DMS 273 (cell line): ENCODE results near the gene SCRN1.
A peak's percentile ranks its signal among the peaks of the same experiment; 100 is the strongest.

Experiments used
- DNase-seq: peaks from one replicate; lab custom pipeline; 2025; ENCODE audit not compliant: unreplicated experiment; lab: John Stamatoyannopoulos, UW

Gene SCRN1, protein sequence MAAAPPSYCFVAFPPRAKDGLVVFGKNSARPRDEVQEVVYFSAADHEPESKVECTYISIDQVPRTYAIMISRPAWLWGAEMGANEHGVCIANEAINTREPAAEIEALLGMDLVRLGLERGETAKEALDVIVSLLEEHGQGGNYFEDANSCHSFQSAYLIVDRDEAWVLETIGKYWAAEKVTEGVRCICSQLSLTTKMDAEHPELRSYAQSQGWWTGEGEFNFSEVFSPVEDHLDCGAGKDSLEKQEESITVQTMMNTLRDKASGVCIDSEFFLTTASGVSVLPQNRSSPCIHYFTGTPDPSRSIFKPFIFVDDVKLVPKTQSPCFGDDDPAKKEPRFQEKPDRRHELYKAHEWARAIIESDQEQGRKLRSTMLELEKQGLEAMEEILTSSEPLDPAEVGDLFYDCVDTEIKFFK

DNA sequence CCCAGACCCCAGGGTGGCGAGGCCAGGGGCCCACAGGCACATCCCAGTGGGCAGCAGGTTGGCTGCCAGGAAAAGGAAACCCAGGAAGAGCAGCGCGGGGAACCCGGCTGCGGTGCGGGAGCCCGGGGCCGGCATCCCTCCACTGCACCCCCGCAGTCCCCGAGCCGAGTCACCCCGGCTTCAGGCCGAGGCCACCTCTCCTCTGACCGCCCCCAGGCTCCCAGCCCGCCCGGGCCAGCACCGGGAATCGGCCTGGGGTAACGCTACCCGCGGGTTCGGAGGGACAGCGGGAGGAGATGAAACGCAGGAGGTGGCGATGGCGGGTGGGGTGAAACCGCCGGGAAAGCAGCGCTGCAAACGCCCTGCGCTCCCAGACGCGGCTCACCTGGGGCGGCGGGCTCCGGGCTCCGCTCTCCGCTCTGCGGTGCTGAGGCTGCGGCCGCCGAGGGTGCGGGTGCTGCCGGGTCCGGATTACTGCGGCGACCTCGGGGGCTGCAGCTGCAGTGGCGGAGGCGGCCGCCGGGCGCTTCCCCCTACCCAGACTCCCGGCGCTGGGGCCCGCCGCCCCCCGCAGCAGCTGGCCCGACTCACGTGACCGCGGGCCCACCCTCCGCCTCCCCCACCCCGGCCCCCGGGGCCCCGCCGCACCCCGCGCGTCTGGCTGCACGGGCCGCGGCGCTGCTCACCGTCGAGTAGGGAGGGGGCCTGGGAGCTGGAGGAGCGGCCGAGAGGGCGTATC, at the start of gene SCRN1:
TSS of gene SCRN1 (minus strand) at position 545 of the 739 bp plus-strand sequence. CDS start 20,734 bp downstream, outside the sequence.
- DNase-seq, result peak; percentile 92

DNA sequence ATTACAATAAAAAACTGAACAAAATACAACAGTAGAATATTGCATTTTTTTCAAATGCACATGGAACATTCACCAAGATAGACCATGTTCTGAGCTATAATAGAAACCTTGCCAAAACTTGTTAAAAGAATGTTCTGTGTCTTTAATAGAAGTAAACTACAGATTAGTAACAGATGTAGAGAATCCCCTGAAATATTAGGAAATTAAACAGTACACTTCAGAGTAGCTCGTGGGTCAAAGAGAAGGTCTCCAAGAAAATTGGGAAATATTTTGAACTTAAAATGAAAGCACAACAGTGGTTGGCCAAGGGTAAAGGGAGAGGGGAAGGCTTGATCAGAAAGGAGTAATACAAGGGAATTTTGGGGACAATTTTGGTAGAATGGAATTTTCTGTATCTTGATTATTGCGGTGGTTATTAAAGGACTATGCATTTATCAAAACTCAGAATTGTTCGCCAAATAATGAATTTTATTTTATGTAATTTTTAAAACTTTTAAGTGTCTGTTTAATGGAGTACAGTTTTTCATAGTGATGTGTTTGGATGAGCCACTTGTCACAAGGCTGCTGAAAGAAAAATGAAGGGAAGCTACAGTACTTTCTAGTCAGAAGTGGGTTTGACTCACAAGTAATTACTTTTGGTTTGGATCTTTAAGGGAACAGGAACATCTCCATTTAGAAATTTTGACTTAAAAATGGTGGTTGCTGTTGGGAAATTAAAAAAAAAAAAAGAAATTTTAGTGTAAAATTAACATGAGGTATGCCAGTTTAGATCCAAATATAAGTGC, 48.8 kb upstream of the SCRN1 start:
- DNase-seq, result no peak

DNA sequence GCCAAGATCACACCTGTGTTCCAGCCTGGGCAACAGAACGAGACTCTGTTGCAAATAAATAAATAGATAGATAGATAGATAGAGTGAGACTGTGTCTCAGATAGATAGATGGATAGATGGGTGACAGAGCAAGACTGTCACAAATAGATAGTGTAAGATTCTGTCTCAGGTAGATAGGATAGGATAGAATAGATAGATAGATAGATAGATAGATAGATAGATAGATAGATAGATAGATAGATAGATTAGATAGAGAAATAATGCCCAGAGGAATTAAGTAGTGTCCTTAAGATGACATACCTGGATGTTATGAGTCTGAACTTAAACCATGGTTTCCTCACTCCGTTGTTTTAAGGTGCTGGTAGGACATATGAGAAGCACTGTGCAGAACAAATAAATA, 46.6 kb upstream of the SCRN1 start:
- no peak for DNase-seq

DNA sequence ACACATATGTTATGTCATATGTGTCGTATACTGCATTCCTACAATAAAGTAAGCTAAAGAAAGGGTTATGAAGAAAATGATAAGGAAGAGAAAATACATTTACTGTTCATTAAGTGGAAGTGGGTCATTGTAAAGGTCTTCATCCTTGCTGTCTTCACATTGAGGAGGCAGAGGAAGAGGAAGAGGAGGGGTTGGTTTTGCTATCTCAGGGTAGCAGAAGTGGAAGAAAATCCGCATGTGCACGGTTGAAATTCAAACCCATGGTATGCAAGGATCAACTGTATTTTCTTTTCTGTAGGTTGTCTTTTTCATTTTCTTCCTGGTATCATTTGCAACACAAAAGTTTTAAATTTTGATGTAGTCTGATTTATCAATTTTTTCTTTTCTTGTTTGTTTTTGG, 44.9 kb upstream of the SCRN1 start:
- DNase-seq, result no peak

DNA sequence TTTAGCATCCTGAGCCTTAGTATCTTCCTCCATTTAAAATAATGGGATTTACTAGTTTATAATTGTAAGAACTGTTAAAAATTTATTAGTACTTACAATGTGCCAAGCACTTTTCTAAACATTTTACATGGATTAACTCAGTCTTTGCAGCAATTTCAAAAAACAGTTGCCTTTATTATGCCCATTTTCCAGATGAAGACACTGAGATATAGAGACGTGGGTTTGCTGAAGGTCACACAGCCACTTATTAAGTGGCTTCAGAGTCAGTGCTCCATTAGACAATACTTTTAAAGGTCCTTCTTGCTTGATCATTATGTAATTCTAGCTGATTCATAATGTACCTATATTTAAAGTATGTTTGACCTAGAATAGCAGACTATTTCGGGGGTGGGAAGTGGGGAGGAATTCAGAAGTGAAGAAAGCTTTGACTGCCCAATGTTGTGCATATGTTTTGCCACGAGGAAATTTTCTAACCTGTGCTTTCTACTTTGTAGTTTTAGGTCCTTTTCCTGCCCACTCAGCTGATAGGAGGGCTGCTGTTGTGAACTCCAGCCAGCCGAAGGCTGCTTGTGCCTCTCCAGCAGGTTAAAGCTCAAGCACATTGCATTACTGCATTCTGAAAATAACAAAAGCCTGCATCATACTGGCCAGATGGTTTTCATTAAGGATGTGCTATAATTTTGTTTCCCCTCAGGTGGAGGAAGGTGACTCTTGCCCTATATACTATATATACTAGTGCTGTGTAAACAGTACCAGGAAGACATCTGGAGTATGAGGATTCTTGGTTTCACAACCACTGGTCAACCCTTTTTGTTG, 42.9 kb upstream of the SCRN1 start:
- peak; percentile 33 for DNase-seq

DNA sequence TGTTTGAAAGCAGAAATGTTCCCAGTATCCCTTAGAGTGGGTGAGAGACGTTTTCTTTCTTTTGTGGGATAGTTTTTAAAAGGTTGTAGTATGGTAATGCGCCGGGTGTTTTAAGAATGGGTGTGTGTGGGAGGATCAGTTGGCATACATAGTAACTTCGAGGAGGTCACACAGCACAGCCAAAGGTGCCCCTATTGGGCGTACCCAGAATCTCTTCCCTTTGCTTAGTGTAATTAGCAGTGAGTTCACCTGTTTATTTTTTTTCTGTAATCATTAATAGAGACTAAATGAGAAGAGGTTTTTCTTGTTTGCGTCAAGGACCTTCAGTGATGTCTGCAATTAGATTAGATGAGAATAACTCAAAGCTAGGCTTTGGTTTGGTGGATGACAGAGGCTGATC, 40.1 kb upstream of the SCRN1 start:
- DNase-seq, result peak; percentile 56

DNA sequence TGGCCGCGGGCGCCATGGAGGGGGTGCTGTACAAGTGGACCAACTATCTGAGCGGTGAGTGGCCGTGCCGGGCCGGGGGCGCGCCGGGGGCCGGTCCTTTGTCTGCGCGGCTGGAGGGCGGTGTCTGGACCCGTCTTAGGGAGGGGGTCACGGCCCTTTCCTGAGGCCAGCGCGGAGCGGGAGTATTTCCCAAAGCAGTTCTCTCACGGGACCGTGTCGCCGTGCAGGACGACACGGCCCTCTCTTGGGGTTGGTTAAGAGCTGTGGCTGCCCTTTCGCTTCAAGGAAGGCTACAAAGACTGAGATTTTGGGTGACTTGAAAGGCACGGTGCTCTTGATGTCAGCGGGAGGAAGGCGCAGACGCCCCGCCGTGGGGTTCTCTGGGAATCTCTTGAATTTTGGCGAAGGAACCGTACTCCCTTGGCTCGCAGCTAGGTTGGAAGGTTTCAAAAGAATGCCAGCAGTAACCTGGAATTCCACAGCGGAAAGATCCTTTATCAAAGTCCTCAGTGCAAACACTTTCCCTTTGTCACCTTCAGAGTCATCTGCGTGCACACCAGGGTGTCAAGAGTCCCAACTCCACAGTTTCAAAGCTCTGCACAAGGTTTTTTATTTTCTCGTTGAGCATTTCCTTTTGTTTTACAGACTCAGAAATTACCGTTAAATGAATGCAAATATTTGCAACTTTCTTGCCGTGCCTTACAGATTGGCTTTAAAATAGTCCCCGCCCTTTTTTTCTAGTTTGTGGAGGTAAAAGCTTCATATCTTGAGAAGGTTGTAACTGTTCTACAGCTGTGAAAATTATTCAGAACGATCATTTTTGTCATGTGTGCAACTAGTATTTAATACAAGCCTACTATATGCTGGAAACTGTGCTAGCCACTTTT, 39.4 kb upstream of the SCRN1 start:
- peak; percentile 83 for DNase-seq

DNA sequence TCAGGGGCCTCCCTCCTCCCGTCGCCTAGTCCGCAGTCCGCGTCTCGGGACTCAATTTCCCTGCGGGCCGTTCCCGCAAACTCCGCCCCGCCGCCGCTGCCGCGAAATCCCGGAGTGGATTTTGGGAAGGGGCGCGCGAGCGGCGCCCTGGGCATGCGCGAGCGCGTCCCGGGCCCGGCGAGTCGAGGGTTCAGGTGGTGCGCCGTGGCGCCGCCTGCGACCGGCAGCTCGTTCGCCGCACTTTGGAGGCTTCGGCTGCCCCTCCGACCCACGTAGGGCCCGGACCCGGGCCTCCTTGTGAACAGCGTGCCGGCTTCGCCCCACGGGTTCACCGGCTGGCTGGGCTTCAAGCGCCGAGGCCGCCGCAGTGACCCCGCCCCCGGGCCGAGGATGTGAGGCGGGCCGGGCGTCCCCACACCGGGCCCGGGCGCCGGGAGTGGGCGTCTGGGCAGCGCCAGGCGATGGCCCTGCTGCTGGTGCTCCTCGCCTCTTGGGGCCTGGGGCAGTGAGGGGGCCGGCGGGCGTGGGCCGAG, 38.7 kb upstream of the SCRN1 start, which contains the start of gene PLEKHA8:
TSS of gene PLEKHA8 (plus strand) at position 197 of the 533 bp plus-strand sequence. CDS start 351 bp downstream, outside the sequence.
- peak; percentile 99 for DNase-seq

DNA sequence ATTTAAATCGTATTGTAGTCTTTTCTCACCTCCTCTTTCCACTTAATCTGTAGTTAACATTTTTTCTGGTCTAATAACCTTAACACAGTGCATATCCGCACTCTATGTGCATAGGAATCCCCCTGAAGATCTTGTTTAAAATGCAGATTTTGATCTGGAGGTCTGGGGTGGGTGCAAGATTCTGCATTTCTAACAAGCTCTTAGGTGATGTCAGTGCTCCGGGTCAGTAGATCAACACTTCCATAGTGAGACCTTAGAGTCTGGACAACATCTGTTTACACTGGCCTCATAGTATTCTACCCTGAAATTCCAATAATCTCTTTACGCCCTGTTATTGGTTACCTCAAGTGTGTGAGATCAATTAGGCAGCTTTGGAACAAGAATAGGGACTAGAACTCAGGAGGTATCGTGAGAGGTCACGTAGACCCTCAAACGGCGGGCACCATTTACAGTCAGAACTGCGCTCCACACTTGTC, 38.2 kb upstream of the SCRN1 start:
- DNase-seq, result peak; percentile 75

DNA sequence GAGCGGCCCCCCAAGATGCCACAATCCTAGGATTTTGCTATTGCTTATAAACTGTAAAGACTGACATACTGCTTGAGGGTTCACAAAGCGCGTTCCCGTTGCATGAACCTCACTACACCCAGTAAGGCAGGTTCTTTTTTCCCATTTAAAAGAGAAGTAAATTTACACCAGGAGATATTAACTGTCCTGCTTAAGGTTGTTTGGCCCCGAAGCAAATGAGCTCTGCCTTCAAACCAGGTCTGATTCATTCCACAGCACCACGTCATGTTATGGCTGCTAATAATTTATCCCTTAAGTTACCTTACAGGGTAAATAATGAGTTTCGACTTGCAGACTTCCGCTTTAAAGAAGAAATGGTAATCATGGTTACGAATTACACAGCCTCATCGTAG, 37.5 kb upstream of the SCRN1 start:
- DNase-seq, result peak; percentile 90

DNA sequence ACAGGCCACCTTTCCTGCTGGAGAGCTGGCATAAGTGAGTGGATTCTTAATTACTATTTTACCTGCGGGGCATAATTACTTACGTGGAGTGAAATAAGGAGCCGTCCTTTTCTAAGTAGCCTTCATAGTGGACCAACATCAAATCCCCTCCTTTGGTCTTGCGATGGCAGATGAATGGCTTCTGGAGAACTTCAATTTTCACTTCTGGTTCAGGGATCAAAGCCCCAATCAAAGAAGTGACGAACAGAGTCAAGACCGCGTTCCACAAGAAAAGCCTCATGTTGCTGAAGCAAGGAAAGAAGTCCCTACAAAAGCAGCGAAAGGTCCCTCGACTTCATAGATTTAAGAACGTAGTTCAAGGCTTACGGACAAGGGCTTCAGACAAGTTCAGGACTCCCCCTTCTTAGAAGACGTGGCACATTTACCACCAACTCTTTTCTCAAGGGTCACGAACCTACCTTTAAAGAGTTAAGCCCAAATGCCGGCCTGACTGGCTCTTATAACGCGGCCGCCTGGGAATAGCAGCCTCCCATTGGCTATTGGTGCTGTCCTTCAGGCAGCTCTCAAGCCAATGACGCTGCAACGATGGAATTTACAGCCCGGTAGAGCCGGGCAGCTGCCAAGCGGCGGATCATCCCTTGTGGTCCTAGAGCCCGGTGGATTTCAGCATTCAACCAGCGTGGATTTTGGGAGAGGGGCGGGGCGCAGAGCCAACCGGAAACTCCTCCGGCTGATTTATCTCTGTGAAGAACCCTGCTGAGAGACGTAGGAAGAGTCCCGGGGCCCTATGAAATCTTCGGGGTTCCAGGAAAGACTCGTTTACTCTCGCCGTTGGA, 36.8 kb upstream of the SCRN1 start, which contains the start of gene FKBP14:
TSS of gene FKBP14 (minus strand) at position 474 of the 836 bp plus-strand sequence. CDS start at position 280, 194 bp downstream.
- peak; percentile 100 for DNase-seq

DNA sequence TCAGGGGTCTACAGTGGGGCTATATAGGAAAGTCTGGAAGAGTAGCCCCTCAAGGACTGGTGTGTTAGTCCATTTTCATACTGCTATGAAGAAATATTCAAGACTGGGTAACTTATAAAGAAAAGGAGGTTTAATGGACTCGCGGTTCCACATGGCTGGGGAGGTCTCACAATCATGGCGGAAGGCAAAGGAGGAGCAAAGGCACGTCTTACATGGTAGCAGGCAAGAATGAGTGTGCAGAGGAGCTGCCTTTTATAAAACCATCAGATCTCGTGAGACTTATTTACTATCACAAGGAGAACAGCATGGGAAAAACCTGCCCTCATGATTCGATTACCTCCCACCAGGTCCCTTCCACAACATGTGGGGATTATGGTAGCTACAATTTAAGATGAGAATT, 33.9 kb upstream of the SCRN1 start:
- no peak for DNase-seq

DNA sequence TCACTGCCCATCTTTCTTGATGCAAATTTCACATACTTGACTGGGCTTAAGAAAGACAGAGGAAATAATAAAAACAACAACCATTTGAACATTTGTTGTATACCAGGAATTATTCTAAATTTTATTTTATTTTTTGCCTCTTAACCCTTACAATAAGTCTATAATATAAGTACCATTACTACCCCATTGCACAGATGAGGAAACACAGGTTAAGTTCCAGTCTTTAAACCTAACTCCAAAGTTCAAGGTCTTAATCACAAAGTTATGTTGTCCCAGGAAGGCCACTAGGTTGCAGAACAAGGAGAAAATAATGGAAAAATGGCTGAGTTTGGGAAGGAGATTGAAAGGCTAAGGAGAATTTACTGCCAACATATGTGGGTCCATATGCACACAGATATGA, 33.4 kb upstream of the SCRN1 start:
- no peak for DNase-seq

DNA sequence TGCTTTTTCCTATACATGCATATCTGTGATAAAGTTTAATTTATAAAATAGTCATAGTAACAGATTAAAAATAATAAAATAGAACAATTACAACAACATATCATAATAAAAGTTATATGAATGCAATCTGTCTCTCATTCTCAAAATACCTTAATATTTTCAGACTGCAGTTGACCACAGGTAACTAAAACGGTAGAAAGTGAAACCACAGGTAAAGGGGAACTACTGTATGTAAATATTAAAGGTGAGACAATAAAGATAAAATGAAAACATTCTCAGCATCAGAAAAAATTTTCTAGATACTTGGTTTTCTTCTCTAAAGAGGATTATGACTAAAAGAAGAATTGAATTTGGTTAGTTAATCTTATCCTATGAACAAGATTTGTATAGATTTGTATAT, 30.9 kb upstream of the SCRN1 start:
- no peak for DNase-seq

DNA sequence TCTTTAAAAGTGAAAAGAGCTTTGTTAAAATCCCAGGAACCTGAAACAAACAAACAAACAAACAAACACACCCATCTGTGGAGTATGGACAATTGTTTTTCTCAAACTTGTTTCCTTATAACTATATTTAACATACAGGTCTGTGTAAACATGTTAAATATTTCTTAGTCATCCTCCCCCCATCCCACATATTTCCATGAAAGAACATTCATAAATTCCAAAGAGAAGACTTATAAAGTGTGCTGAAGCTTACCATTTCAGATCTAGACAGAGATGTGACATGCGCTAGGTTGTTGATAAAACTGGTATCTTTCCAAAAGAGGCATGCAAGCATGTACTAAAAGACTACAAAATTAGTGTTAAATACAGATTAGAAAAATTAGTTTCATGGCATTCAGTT, 30.4 kb upstream of the SCRN1 start:
- no peak for DNase-seq

DNA sequence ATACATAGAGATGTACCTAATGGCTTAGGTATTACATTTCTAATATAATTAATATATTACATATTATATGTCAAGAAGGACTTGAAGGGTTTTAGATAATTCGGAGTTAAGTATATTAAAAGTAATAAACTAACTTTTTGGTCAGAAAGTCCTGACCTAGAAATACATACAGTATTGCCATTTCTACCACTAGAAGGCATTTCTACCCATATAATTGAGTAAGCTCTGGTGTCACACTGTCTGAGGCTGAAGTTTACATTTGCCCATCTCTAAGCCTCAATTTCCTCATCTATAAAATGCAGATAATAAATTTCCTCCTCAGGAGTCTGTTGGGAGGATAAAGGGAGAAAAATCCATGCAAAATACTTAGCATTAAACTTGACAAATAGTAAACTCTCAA, 29.8 kb upstream of the SCRN1 start:
- DNase-seq, result no peak

DNA sequence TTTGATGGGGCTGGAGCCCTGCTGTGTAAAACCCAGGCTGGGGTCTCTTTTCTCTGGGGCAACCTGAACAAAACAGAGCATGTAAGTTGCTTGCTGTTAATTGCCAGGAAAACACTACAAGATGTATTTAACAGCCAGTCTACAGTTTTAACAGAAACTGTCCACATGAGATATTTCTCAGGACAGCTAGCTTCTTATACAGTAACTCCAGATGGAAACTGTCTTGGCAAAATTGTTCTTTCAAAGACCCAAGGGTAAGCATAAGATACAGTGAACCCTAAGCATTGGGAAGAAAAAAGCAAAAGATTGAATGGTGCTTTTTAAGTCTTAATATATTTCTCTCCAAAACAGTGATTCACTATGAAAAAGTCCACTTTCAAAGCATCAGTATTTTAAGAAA, 28.9 kb upstream of the SCRN1 start:
- DNase-seq, result no peak

DNA sequence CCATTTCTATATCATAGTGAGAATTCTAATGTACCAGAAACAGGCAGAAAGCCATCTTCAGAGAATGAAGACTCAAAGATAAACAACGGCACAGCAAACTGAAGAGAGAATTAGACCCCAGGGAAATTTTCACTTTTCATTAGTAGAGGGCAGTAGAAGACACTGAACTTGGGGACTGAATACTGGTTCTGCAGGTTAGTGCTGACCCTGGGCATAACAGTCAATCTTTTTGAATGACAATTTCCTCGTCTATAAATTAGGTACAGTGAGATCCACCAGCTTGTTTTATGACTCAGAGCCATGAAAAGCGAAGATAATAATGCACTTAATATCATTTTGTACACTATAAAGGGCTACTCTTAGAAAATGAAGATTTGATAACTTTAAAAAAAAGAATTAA, 23.2 kb upstream of the SCRN1 start:
- no peak for DNase-seq
